C4-2B (cell line): ENCODE results near the gene GRIN3B.

ENCODE experiments used
- H3K27ac ChIP-seq: fragments of 450-650 bp; 2 replicates; pipeline ENCODE4 v1.5.1; 2017
- ZFX ChIP-seq: fragments of 450-650 bp; IDR thresholded peaks from 2 replicates; pipeline ENCODE4 v1.6.1; 2017
- TF ChIP-seq, protein P1 (sequence below): fragments of 450-650 bp; conservative IDR thresholded peaks from 2 replicates; pipeline ENCODE4 v1.5.1; 2017; ENCODE audit warnings: mild to moderate bottlenecking

GRIN3B gene

DNA sequence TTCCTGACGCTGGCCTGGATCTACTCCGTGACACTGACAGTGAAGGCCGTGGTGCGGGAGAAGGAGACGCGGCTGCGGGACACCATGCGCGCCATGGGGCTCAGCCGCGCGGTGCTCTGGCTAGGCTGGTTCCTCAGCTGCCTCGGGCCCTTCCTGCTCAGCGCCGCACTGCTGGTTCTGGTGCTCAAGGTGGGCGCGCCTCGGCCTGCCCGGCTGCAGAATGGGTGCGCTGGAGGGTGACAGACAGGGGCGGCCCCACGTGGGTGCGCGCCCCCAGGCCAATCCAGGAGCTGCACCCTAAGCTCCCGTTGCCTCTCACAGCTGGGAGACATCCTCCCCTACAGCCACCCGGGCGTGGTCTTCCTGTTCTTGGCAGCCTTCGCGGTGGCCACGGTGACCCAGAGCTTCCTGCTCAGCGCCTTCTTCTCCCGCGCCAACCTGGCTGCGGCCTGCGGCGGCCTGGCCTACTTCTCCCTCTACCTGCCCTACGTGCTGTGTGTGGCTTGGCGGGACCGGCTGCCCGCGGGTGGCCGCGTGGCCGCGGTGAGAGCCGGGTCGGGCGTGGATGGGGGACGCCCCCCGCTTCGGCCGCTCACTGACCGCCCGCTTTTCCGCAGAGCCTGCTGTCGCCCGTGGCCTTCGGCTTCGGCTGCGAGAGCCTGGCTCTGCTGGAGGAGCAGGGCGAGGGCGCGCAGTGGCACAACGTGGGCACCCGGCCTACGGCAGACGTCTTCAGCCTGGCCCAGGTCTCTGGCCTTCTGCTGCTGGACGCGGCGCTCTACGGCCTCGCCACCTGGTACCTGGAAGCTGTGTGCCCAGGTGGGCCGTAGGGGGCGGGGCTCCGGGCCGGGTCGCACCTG lies 46.8 kb downstream of the GRIN3B start:
- TF ChIP-seq, protein P1, sequence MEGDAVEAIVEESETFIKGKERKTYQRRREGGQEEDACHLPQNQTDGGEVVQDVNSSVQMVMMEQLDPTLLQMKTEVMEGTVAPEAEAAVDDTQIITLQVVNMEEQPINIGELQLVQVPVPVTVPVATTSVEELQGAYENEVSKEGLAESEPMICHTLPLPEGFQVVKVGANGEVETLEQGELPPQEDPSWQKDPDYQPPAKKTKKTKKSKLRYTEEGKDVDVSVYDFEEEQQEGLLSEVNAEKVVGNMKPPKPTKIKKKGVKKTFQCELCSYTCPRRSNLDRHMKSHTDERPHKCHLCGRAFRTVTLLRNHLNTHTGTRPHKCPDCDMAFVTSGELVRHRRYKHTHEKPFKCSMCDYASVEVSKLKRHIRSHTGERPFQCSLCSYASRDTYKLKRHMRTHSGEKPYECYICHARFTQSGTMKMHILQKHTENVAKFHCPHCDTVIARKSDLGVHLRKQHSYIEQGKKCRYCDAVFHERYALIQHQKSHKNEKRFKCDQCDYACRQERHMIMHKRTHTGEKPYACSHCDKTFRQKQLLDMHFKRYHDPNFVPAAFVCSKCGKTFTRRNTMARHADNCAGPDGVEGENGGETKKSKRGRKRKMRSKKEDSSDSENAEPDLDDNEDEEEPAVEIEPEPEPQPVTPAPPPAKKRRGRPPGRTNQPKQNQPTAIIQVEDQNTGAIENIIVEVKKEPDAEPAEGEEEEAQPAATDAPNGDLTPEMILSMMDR, result no peak
- TF ChIP-seq ZFX, result no peak
- no peak overlapping the region for H3K27ac ChIP-seq

DNA sequence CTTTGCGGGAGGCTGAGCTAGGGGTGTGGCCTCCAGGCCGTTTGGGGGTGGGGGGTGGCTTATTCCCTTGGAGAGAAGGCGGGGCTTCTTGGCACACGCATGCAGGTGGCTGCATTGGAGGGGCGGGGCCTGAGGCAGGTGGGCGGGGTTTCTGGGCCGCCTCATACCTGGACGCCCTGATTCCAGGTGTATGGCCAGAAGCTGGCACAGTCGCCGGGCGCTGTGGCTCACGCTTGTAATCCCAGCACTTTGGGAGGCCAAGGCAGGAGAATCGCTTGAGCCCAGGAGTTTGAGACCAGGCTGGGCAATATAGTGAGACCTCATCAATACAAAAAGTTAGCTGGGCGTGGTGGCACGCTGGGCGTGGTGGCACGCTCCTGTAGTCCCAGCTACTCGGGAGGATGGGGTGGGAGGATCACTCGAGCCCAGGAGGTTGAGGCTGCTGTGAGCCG lies 47.5 kb downstream of the GRIN3B start:
- H3K27ac ChIP-seq, result no peak overlapping the region
- TF ChIP-seq, protein P1, result no peak
- TF ChIP-seq ZFX, result no peak

DNA sequence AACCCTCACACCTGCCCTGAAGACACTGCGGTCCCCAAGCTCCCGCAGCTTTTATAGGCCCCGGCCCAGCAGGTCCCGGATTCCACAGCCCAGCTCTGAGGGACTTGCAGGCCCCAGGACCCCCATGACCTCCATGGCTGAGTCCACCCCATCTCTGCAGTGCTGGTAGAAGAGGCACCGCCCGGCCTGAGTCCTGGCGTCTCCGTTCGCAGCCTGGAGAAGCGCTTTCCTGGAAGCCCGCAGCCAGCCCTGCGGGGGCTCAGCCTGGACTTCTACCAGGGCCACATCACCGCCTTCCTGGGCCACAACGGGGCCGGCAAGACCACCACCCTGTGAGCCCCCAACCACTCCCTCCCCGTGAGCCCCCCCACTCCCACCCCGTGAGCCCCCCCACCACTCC lies 48.9 kb downstream of the GRIN3B start:
- no peak overlapping the region for H3K27ac ChIP-seq
- no peak for TF ChIP-seq ZFX
- TF ChIP-seq, protein P1, result no peak

GRCh38 chr19:1049800-1050199 lies 49.6 kb downstream of the GRIN3B start:
- TF ChIP-seq, protein P1, result no peak
- TF ChIP-seq ZFX, result no peak
- no peak overlapping the region for H3K27ac ChIP-seq

- H3K27ac ChIP-seq, result no peak overlapping the region
- TF ChIP-seq, protein P1, result no peak
- no peak for TF ChIP-seq ZFX
Measured at GRCh38 chr19:1050989-1051788, 51.0 kb downstream of the GRIN3B start.

DNA sequence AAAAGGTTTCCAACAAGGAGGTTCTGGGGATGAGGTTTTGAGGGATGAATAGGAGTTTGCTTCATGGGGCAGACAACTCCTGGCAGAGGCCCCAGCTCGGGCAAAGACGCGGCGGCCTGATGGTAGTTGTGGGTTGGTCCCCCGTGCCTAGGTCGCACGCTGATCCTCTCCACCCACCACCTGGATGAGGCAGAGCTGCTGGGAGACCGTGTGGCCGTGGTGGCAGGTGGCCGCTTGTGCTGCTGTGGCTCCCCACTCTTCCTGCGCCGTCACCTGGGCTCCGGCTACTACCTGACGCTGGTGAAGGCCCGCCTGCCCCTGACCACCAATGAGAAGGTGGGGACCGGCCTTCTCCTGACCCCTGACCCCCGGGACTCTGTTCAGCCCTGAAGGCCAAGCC lies 51.6 kb downstream of the GRIN3B start:
- H3K27ac ChIP-seq, result no peak overlapping the region
- TF ChIP-seq, protein P1, result no peak
- TF ChIP-seq ZFX, result no peak

DNA sequence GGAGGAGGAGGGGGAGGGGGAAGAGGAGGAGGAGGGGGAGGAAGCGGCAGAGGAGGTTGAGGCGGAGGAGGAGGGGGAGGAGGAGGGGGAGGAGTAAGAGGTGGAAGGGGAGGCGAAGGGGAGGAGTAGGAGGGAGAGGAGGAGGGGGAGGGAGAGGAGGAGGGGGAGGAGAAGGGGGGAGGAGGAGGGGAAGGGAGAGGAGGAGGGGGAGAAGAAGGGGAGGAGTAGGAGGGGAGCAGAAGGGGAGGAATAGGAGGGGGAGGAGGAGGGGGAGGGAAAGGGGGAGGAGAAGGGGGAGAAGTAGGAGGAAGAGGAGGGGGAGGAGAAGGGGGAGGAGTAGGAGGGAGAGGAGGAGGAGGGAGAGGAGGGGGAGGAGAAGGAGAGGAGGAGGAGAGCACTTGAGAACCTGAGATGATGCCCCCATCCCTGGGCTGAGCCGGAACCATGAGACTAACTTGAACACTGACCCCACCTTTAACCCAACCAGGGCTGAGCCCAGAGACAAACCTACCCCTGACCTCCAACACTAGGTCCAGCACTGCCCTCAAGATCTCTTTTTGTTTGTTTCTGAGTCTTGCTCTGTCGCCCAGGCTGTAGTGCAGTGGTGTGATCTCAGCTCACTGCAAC lies 52.2 kb downstream of the GRIN3B start:
- no peak for TF ChIP-seq ZFX
- TF ChIP-seq, protein P1, result no peak
- no peak overlapping the region for H3K27ac ChIP-seq
